ENCODE measurements around the gene GRM8.

- TF ChIP-seq EP300 (IDR thresholded peaks at IDR 0.05): no peak
- no peak for TF ChIP-seq CTCF (IDR thresholded peaks at IDR 0.05)
These were observed 812.2 kb downstream of the GRM8 start for GRCh38 chr7:126440542-126440941.

Data from stomach (tissue), 4 donors.